Measurements from ENCODE around the gene KIRREL3.

Gene KIRREL3

GRCh38 chr11:126419801-126420697 is 580.5 kb downstream of the KIRREL3 start:
- DNase-seq (ENCODE audit: low read depth): no peak

GRCh38 chr11:126418887-126419286 is 581.7 kb downstream of the KIRREL3 start:
- DNase-seq (ENCODE audit: low read depth): no peak

- no peak for DNase-seq (ENCODE audit: low read depth)
These were observed 583.3 kb downstream of the KIRREL3 start for GRCh38 chr11:126417091-126417862.

- peak; percentile 67 for DNase-seq (ENCODE audit: low read depth)
These were observed 584.0 kb downstream of the KIRREL3 start for GRCh38 chr11:126416542-126417090.

GRCh38 chr11:126415669-126416420 is 584.7 kb downstream of the KIRREL3 start:
- no peak for DNase-seq (ENCODE audit: low read depth)

- DNase-seq (ENCODE audit: low read depth): no peak
These were observed 585.4 kb downstream of the KIRREL3 start for GRCh38 chr11:126415128-126415527.

GRCh38 chr11:126414615-126415014 is 586.0 kb downstream of the KIRREL3 start:
- DNase-seq (ENCODE audit: low read depth): no peak

GRCh38 chr11:126413843-126414405 is 586.6 kb downstream of the KIRREL3 start:
- DNase-seq (ENCODE audit: low read depth): no peak

GRCh38 chr11:126413426-126413825 is 587.1 kb downstream of the KIRREL3 start:
- DNase-seq (ENCODE audit: low read depth): no peak

GRCh38 chr11:126411971-126412381 is 588.6 kb downstream of the KIRREL3 start:
- no peak for DNase-seq (ENCODE audit: low read depth)

- no peak for DNase-seq (ENCODE audit: low read depth)
These were observed 589.9 kb downstream of the KIRREL3 start for GRCh38 chr11:126410649-126411048.

- DNase-seq (ENCODE audit: low read depth): no peak
These were observed 591.0 kb downstream of the KIRREL3 start for GRCh38 chr11:126409620-126409985.

- no peak for DNase-seq (ENCODE audit: low read depth)
These were observed 591.5 kb downstream of the KIRREL3 start for GRCh38 chr11:126408901-126409619.

GRCh38 chr11:126408496-126408895 is 592.1 kb downstream of the KIRREL3 start:
- DNase-seq (ENCODE audit: low read depth): no peak

- no peak for DNase-seq (ENCODE audit: low read depth)
These were observed 592.8 kb downstream of the KIRREL3 start for GRCh38 chr11:126407682-126408288.

- DNase-seq (ENCODE audit: low read depth): no peak
These were observed 593.5 kb downstream of the KIRREL3 start for GRCh38 chr11:126407101-126407521.

- DNase-seq (ENCODE audit: low read depth): no peak
These were observed 594.2 kb downstream of the KIRREL3 start for GRCh38 chr11:126406368-126406767.

GRCh38 chr11:126405906-126406305 is 594.7 kb downstream of the KIRREL3 start:
- DNase-seq (ENCODE audit: low read depth): no peak

GRCh38 chr11:126405374-126405773 is 595.2 kb downstream of the KIRREL3 start:
- DNase-seq (ENCODE audit: low read depth): no peak

GRCh38 chr11:126404367-126404766 is 596.2 kb downstream of the KIRREL3 start:
- no peak for DNase-seq (ENCODE audit: low read depth)

GRCh38 chr11:126403658-126404057 is 596.9 kb downstream of the KIRREL3 start:
- DNase-seq (ENCODE audit: low read depth): no peak
